ENCODE data around the gene PLVAP. TPM values are rescaled to one million over a fixed set of nuclear protein-coding genes. Genes with fewer than 3 reads are reported as not detected.

Gene PLVAP
- total RNA-seq, 1 experiment from 2014 or later: not detected

DNA sequence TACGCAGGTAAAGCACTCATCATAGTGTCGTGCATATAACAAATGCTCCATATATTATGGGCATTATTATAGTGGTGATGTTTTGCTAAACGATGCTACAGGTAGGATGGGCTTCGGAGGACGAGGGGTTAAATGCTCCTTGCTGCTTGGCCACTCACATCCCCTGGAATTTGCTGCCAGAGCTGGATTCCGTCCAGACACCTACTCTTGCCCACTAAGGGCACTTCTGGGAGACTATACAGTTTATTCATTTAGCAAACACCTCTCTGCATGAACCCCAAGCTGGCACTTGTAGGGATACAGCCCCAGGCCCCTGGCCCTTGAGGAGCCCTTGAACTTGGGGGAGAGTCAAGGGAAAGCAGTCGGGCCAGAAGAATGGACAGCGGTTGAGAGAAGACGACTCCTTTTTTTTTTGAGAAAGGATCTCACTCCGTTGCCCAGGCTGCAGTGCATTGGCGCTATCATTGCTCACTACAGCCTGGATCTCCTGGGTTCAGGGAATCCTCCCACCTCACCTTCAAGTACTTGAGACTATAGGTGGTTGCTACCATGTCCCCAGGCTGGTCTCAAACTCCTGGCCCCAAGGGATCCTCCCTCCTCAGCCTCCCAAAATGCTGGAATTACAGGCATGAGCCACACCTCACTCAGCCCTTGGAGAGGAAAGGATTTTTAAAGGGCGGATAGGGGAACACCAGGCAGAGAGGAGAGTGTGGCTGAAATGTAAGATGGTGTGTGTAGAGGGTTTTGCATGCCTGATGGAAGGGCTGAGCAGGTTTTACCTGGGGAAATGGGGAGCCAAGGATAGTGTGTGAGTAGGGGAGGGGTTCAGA is 72.5 kb downstream of the PLVAP start:
- intact Hi-C loops (cut with micrococcal nuclease; ENCODE audit: unreplicated experiment): loop anchor here (1.0 kb wide), 1 partner anchor 12 kb away; no protein-coding TSS in a partner anchor
- no TSS peak for BruUV-seq (replicated peaks)
- no peaks in the 10 kb centered on the region for H3K9me3 Mint-ChIP-seq (ENCODE audit: unreplicated experiment)
- peaks cover 8% of the 10 kb centered on the region for H3K4me1 Mint-ChIP-seq (ENCODE audit: low read depth, unreplicated experiment)
- no peaks in the 10 kb centered on the region for H3K27me3 Mint-ChIP-seq (ENCODE audit: insufficient read depth, unreplicated experiment)
- peak overlapping the region; percentile 78 for H3K4me3 Mint-ChIP-seq (ENCODE audit: unreplicated experiment)
- H3K36me3 Mint-ChIP-seq (ENCODE audit: insufficient read depth, unreplicated experiment): peaks cover 40% of the 10 kb centered on the region
- peaks cover 16% of the 10 kb centered on the region for H3K4me1 ChIP-seq
- H3K9me3 ChIP-seq: no peaks in the 10 kb centered on the region
- TF ChIP-seq, protein P1, sequence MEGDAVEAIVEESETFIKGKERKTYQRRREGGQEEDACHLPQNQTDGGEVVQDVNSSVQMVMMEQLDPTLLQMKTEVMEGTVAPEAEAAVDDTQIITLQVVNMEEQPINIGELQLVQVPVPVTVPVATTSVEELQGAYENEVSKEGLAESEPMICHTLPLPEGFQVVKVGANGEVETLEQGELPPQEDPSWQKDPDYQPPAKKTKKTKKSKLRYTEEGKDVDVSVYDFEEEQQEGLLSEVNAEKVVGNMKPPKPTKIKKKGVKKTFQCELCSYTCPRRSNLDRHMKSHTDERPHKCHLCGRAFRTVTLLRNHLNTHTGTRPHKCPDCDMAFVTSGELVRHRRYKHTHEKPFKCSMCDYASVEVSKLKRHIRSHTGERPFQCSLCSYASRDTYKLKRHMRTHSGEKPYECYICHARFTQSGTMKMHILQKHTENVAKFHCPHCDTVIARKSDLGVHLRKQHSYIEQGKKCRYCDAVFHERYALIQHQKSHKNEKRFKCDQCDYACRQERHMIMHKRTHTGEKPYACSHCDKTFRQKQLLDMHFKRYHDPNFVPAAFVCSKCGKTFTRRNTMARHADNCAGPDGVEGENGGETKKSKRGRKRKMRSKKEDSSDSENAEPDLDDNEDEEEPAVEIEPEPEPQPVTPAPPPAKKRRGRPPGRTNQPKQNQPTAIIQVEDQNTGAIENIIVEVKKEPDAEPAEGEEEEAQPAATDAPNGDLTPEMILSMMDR (IDR thresholded peaks at IDR 0.05; ENCODE audit: insufficient read depth in 1 of 2, low read depth in 1 of 2, low read length in 1 of 2, severe bottlenecking in 1 of 2, unreplicated experiment in 1 of 2): no peak
- no peak overlapping the region for H3K4me3 ChIP-seq (ENCODE audit: low read depth, low read length)
- ChIA-PET POLR2A (interaction anchor here (0.6 to 1.3 kb wide), 3 partner anchors 12 to 89 kb away, joined by 4 to 12 read pairs (median 5); partner anchors contain the start of gene USE1), CTCF (interaction anchor here (0.6 to 2.8 kb wide), 15 partner anchors 9 to 1194 kb away, joined by 3 to 44 read pairs (median 6); partner anchors contain the start of gene BABAM1)
- DNase-seq: no peak
- H3K27ac Mint-ChIP-seq (ENCODE audit: unreplicated experiment): no peak overlapping the region
- H3K36me3 ChIP-seq (ENCODE audit: control insufficient read depth, insufficient read depth, low read length): no peaks in the 10 kb centered on the region
- H3K27me3 ChIP-seq (replicated peaks; ENCODE audit: control insufficient read depth, insufficient read depth, low read length): no peaks in the 10 kb centered on the region

DNA sequence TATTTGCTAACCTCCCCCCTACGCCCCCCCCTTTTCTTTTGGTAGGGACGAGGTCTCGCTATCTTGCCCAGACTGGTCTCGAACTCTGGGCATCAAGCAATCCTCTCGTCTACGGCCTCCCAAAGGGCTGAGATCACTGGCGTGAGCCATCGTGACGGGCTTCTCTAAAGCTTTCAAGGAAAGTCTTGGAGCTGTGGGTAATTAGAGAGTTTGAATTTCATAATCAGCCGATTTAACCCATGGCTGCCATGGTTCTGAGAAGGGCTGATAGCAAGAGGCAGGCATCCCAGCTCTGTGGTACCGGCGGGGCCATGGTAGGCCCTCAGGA is 73.2 kb downstream of the PLVAP start:
- BruUV-seq (replicated peaks): no TSS peak
- no peak overlapping the region for H3K4me3 ChIP-seq (ENCODE audit: low read depth, low read length)
- POLR2A ChIA-PET: no interaction called here
- no peak for DNase-seq
- no peaks in the 10 kb centered on the region for H3K27me3 Mint-ChIP-seq (ENCODE audit: insufficient read depth, unreplicated experiment)
- H3K4me1 ChIP-seq: peaks cover 16% of the 10 kb centered on the region
- H3K4me3 Mint-ChIP-seq (ENCODE audit: unreplicated experiment): peak overlapping the region; percentile 69
- intact Hi-C loops (cut with micrococcal nuclease; ENCODE audit: unreplicated experiment): no loop called here
- no peaks in the 10 kb centered on the region for H3K27me3 ChIP-seq (replicated peaks; ENCODE audit: control insufficient read depth, insufficient read depth, low read length)
- peaks cover 8% of the 10 kb centered on the region for H3K4me1 Mint-ChIP-seq (ENCODE audit: low read depth, unreplicated experiment)
- H3K36me3 ChIP-seq (ENCODE audit: control insufficient read depth, insufficient read depth, low read length): no peaks in the 10 kb centered on the region
- CTCF ChIA-PET: interaction anchor here (1.3 to 1.8 kb wide), 2 partner anchors 11 to 100 kb away, joined by 3 to 6 read pairs; no protein-coding TSS in a partner anchor
- H3K36me3 Mint-ChIP-seq (ENCODE audit: insufficient read depth, unreplicated experiment): peaks cover 33% of the 10 kb centered on the region
- TF ChIP-seq, protein P1 (IDR thresholded peaks at IDR 0.05; ENCODE audit: insufficient read depth in 1 of 2, low read depth in 1 of 2, low read length in 1 of 2, severe bottlenecking in 1 of 2, unreplicated experiment in 1 of 2): no peak
- H3K9me3 ChIP-seq: no peaks in the 10 kb centered on the region
- no peak overlapping the region for H3K27ac Mint-ChIP-seq (ENCODE audit: unreplicated experiment)
- no peaks in the 10 kb centered on the region for H3K9me3 Mint-ChIP-seq (ENCODE audit: unreplicated experiment)

DNA sequence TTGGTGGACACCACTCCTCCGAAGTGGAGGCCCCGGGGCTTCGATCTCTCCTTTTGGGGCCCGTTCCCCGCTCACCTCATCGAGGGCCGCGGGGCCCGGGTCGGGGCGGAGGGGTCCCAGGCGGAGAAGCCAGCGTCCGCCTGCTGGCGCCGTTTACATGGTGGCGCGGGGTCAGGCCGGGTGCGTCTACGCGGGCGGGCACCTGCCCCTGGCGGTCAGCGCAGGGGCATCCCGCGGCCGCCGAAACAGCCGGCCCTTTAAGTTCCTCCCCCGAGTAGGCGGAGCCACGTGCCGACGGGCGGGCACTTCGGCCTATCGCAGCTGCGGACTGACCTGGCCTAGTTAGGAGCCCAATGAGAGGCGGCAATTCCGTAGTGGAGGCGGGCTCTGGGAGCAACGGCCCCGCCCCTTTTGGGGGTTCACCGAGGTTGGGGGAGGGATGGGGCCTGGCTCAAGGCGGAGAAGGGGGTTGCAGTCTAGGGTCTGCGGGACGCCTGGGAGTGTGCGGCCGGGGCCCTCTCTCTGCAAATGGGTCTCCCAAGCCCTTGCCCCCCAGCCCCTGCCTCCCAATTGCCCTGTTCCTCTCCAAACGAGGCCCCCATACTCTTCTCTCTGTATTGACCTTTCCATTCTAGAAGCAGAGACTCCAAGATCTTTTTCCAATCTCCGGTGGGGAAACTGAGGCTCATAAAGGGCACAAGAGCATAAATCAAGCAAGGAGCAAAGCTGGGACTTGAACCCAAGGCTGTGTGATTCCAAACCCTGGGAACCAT is 73.8 kb downstream of the PLVAP start, which contains the start of gene ABHD8:
Gene ABHD8 (minus strand): TSS at position 259 of the 773 bp plus-strand sequence. CDS start 1,809 bp downstream, outside the sequence.
- BruUV-seq (replicated peaks): no TSS peak
- peak; percentile 96 to 97 for DNase-seq
- ChIA-PET POLR2A (no interaction called here), CTCF (interaction anchor here (1.3 to 1.8 kb wide), 2 partner anchors 10 to 100 kb away, joined by 3 to 6 read pairs; no protein-coding TSS in a partner anchor)
- peaks cover 31% of the 10 kb centered on the region for H3K36me3 Mint-ChIP-seq (ENCODE audit: insufficient read depth, unreplicated experiment)
- TF ChIP-seq, protein P1 (IDR thresholded peaks at IDR 0.05; ENCODE audit: insufficient read depth in 1 of 2, low read depth in 1 of 2, low read length in 1 of 2, severe bottlenecking in 1 of 2, unreplicated experiment in 1 of 2): peak; percentile 49 to 58
- H3K4me3 ChIP-seq (ENCODE audit: low read depth, low read length): peak within 1 kb of the TSS; percentile 73
- H3K27me3 Mint-ChIP-seq (ENCODE audit: insufficient read depth, unreplicated experiment): no peaks in the 10 kb centered on the region
- H3K9me3 Mint-ChIP-seq (ENCODE audit: unreplicated experiment): no peaks in the 10 kb centered on the region
- H3K4me1 Mint-ChIP-seq (ENCODE audit: low read depth, unreplicated experiment): peaks cover 8% of the 10 kb centered on the region
- 0 out of 2 replicates have a peak, but pooled peaks cover 1% of the 10 kb centered on the region for H3K36me3 ChIP-seq (ENCODE audit: control insufficient read depth, insufficient read depth, low read length)
- intact Hi-C loops (cut with micrococcal nuclease; ENCODE audit: unreplicated experiment): no loop called here
- peaks cover 16% of the 10 kb centered on the region for H3K4me1 ChIP-seq
- H3K9me3 ChIP-seq: peaks cover under 1% of the 10 kb centered on the region; the same call in 1 of the 2 replicates
- no peaks in the 10 kb centered on the region for H3K27me3 ChIP-seq (replicated peaks; ENCODE audit: control insufficient read depth, insufficient read depth, low read length)
- peak within 1 kb of the TSS; percentile 69 for H3K4me3 Mint-ChIP-seq (ENCODE audit: unreplicated experiment)
- H3K27ac Mint-ChIP-seq (ENCODE audit: unreplicated experiment): peak within 1 kb of the TSS; percentile 25

Data from Caco-2 (cell line).